DOHH2 (cell line): ENCODE results near the gene CHRNB2.
A peak's percentile ranks its signal among the peaks of the same experiment; 100 is the strongest.

Experiments
- H3F3A ChIP-seq: fragments of 200-600 bp; sonication (generic), shearing (Covaris generic); 2 replicates; pipeline ENCODE4 v1.6.0; 2016; ENCODE audit warnings: antibody characterized with exemption, mild to moderate bottlenecking; ENCODE audit not compliant: control insufficient read depth, insufficient read depth
- H3K27ac ChIP-seq: fragments of 200-600 bp; sonication (generic); 2 replicates; pipeline ENCODE4 v1.5.1; 2014; ENCODE audit warnings: low read depth, mild to moderate bottlenecking, low read length, moderate library complexity
- H3K27me3 ChIP-seq: fragments of 200-600 bp; sonication (generic); 2 replicates; pipeline ENCODE4 v1.6.1; 2014; ENCODE audit warnings: mild to moderate bottlenecking, low read length, mixed read lengths; ENCODE audit not compliant: control insufficient read depth
- H3K36me3 ChIP-seq: fragments of 200-600 bp; sonication (generic); 2 replicates; pipeline ENCODE4 v1.6.1; 2014; ENCODE audit warnings: mild to moderate bottlenecking, low read length, moderate library complexity, mixed read lengths; ENCODE audit not compliant: control insufficient read depth
- H3K4me1 ChIP-seq: fragments of 200-600 bp; sonication (generic); 2 replicates; pipeline ENCODE4 v1.6.1; 2014; ENCODE audit warnings: mild to moderate bottlenecking, low read length, mixed read lengths; ENCODE audit not compliant: control insufficient read depth
- H3K4me2 ChIP-seq: fragments of 200-600 bp; sonication (generic); 2 replicates; pipeline ENCODE4 v1.6.0; 2014; ENCODE audit warnings: mild to moderate bottlenecking, low read length, moderate library complexity
- H3K4me3 ChIP-seq: fragments of 200-600 bp; sonication (generic); 2 replicates; pipeline ENCODE4 v1.5.1; 2014; ENCODE audit warnings: mild to moderate bottlenecking, low read length, mixed read lengths
- H3K79me2 ChIP-seq: fragments of 200-600 bp; sonication (generic); 2 replicates; pipeline ENCODE4 v1.6.1; 2014; ENCODE audit warnings: mild to moderate bottlenecking, low read length, mixed read lengths; ENCODE audit not compliant: control insufficient read depth
- H3K9me2 ChIP-seq: fragments of 200-600 bp; sonication (generic); replicated peaks from 2 replicates; pipeline ENCODE4 v1.6.1; 2014; ENCODE audit warnings: mild to moderate bottlenecking, low read length, mixed read lengths; ENCODE audit not compliant: control insufficient read depth
- H3K9me3 ChIP-seq: fragments of 200-600 bp; sonication (generic); 2 replicates; pipeline ENCODE4 v1.6.1; 2014; ENCODE audit warnings: antibody characterized with exemption, low read length, mixed read lengths; ENCODE audit not compliant: control insufficient read depth, insufficient read depth
- H4K20me1 ChIP-seq: fragments of 200-600 bp; sonication (generic); 2 replicates; pipeline ENCODE4 v1.6.0; 2014; ENCODE audit warnings: low read depth, mild to moderate bottlenecking, antibody characterized with exemption, low read length, moderate library complexity; ENCODE audit not compliant: control insufficient read depth, insufficient read depth
- CTCF ChIP-seq: fragments of 200-600 bp; sonication (generic); IDR thresholded peaks from one replicate; pipeline ENCODE4 v1.5.1; 2014; ENCODE audit warnings: antibody characterized with exemption, mild to moderate bottlenecking, low read depth, low read length; ENCODE audit not compliant: poor library complexity, severe bottlenecking
- EZH2phosphoT487 ChIP-seq: fragments of 200-600 bp; sonication (generic); IDR thresholded peaks from 2 replicates; pipeline ENCODE4 v1.6.1; 2017; ENCODE audit warnings: borderline replicate concordance, mild to moderate bottlenecking, antibody characterized with exemption, low read length, moderate library complexity, mixed read lengths

CHRNB2 gene

GRCh38 chr1:154616659-154617345 lies 49.2 kb downstream of the CHRNB2 start:
- Histone ChIP-seq H3K9me2 (no peaks in the 10 kb centered on the region), H3F3A (peaks cover 5% of the 10 kb centered on the region; the same call in 1 of the 2 replicates), H3K27ac (no peak overlapping the region), H3K4me2 (no peak overlapping the region), H4K20me1 (peaks cover 7% of the 10 kb centered on the region; the same call in 1 of the 2 replicates), H3K27me3 (no peaks in the 10 kb centered on the region), H3K4me1 (peaks cover 24% of the 10 kb centered on the region), H3K36me3 (peaks cover 18% of the 10 kb centered on the region), H3K9me3 (no peaks in the 10 kb centered on the region), H3K4me3 (no peak overlapping the region), H3K79me2 (peaks cover 93% of the 10 kb centered on the region)
- TF ChIP-seq CTCF, result no peak
- TF ChIP-seq EZH2phosphoT487, result no peak

- Histone ChIP-seq H3K79me2 (peaks cover 95% of the 10 kb centered on the region), H3K36me3 (peaks cover 39% of the 10 kb centered on the region), H3K9me2 (no peaks in the 10 kb centered on the region), H3K9me3 (no peaks in the 10 kb centered on the region), H4K20me1 (peaks cover 9% of the 10 kb centered on the region; the same call in 1 of the 2 replicates), H3K4me3 (no peak overlapping the region), H3K4me2 (0 out of 2 replicates have a peak overlapping the region, but pooled peaks have one; percentile 6), H3K27me3 (no peaks in the 10 kb centered on the region), H3F3A (no peaks in the 10 kb centered on the region), H3K27ac (no peak overlapping the region), H3K4me1 (peaks cover 32% of the 10 kb centered on the region)
- no peak for TF ChIP-seq EZH2phosphoT487
- no peak for TF ChIP-seq CTCF
Measured at GRCh38 chr1:154619181-154619948, 51.8 kb downstream of the CHRNB2 start.

GRCh38 chr1:154620751-154621150 lies 53.2 kb downstream of the CHRNB2 start:
- Histone ChIP-seq H3F3A (0 out of 2 replicates have a peak, but pooled peaks cover 2% of the 10 kb centered on the region), H3K9me2 (no peaks in the 10 kb centered on the region), H3K4me2 (no peak overlapping the region), H4K20me1 (peaks cover 12% of the 10 kb centered on the region), H3K36me3 (peaks cover 51% of the 10 kb centered on the region), H3K27me3 (no peaks in the 10 kb centered on the region), H3K4me3 (no peak overlapping the region), H3K27ac (no peak overlapping the region), H3K79me2 (peaks cover 96% of the 10 kb centered on the region), H3K4me1 (peaks cover 40% of the 10 kb centered on the region), H3K9me3 (no peaks in the 10 kb centered on the region)
- TF ChIP-seq CTCF (no peak), EZH2phosphoT487 (no peak)
